Endothelial cell of umbilical vein (primary cell): Measurements from ENCODE around the gene NUTM1.

ENCODE experiments used
- EZH2 ChIP-seq: IDR thresholded peaks from 2 replicates; pipeline ENCODE4 v1.6.1; 2012; ENCODE audit warnings: borderline replicate concordance, low read depth, mild to moderate bottlenecking, moderate library complexity, low read length, inconsistent platforms; ENCODE audit not compliant: severe bottlenecking
- JUN ChIP-seq: IDR thresholded peaks from 2 replicates; pipeline ENCODE4 v1.6.1; 2011; ENCODE audit warnings: borderline replicate concordance, low read depth; ENCODE audit not compliant: insufficient read length, insufficient read depth
- MYC ChIP-seq: IDR thresholded peaks from one replicate; pipeline ENCODE4 v1.6.1; 2011; ENCODE audit warnings: mild to moderate bottlenecking, low read depth, low read length
- POLR2A ChIP-seq: IDR thresholded peaks from 2 replicates; pipeline ENCODE4 v1.6.1; 2012; ENCODE audit warnings: low read depth, mild to moderate bottlenecking, control low read depth, low read length
- TF ChIP-seq, protein P1 (sequence below): IDR thresholded peaks from 2 replicates; pipeline ENCODE4 v1.6.1; 2011; ENCODE audit not compliant: insufficient read depth, insufficient read length
- TF ChIP-seq, protein P2 (sequence below), 2 donors: IDR thresholded peaks; 1 replicate in 1 of 2; 2 replicates in 1 of 2; pipeline ENCODE4 v1.5.1; 2011; ENCODE audit warnings: low read length in 2 of 2, mild to moderate bottlenecking in 2 of 2, moderate library complexity in 2 of 2, control low read depth in 1 of 2, inconsistent platforms in 1 of 2, low read depth in 1 of 2; ENCODE audit not compliant: insufficient read depth in 1 of 2; ENCODE audit errors: extremely low read depth in 1 of 2

DNA sequence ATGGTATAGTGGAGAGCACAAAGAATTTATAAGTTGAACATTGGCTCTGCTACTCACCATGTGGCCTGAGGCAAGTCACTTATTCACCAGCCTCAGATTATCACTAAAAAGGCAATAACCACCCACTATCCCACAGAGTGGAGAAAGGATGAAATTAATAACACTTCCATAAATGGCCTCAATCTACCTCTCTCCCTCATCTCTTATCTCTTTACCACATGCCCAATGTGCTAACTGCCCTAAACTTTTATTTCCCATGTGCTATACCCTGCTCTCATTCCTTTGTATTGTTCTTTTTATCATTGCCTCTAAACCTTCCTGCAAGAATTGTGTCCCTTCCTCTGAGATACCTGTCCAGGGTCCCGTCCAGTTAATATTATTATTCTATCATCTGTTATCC is 31.6 kb upstream of the NUTM1 start:
- TF ChIP-seq POLR2A (no peak), EZH2 (no peak), JUN (no peak), MYC (no peak)
- TF ChIP-seq, protein P1, sequence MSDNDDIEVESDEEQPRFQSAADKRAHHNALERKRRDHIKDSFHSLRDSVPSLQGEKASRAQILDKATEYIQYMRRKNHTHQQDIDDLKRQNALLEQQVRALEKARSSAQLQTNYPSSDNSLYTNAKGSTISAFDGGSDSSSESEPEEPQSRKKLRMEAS = no peak
- TF ChIP-seq, protein P2, sequence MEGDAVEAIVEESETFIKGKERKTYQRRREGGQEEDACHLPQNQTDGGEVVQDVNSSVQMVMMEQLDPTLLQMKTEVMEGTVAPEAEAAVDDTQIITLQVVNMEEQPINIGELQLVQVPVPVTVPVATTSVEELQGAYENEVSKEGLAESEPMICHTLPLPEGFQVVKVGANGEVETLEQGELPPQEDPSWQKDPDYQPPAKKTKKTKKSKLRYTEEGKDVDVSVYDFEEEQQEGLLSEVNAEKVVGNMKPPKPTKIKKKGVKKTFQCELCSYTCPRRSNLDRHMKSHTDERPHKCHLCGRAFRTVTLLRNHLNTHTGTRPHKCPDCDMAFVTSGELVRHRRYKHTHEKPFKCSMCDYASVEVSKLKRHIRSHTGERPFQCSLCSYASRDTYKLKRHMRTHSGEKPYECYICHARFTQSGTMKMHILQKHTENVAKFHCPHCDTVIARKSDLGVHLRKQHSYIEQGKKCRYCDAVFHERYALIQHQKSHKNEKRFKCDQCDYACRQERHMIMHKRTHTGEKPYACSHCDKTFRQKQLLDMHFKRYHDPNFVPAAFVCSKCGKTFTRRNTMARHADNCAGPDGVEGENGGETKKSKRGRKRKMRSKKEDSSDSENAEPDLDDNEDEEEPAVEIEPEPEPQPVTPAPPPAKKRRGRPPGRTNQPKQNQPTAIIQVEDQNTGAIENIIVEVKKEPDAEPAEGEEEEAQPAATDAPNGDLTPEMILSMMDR (IDR thresholded peaks at IDR 0.05; ENCODE audit: extremely low read depth in 1 of 2, insufficient read depth in 1 of 2, low read depth in 1 of 2, low read length in 2 of 2) = no peak
